Ovary (tissue), 3 donors: ENCODE measurements around the gene TKTL1.
"Not testable (repeated sequence)": the region's sequence is repeated elsewhere in the genome, so short reads cannot be mapped to it uniquely, and the experiment has no call there.

ENCODE experiments used
- EP300 ChIP-seq: sonication (generic); formaldehyde crosslinking; IDR thresholded peaks from one replicate; pipeline ENCODE4 v1.6.1; 2017; ENCODE audit warnings: antibody characterized with exemption
- TF ChIP-seq, protein P1 (sequence below), 3 donors: fragments of 450-650 bp in 2 of 3; fragments of 200-600 bp in 1 of 3; IDR thresholded peaks; one replicate each; pipeline versions ENCODE4 v1.5.1 to v1.8.0; 2016 to 2022; ENCODE audit warnings: antibody characterized with exemption in 3 of 3, mild to moderate bottlenecking in 1 of 3
- donor health status: DM: no; HTN: no; CAD: no.

GRCh38 chrX:154257282-154257681 is 38.3 kb upstream of the TKTL1 start, which contains the start of gene OPN1MW3:
- TF ChIP-seq, protein P1, sequence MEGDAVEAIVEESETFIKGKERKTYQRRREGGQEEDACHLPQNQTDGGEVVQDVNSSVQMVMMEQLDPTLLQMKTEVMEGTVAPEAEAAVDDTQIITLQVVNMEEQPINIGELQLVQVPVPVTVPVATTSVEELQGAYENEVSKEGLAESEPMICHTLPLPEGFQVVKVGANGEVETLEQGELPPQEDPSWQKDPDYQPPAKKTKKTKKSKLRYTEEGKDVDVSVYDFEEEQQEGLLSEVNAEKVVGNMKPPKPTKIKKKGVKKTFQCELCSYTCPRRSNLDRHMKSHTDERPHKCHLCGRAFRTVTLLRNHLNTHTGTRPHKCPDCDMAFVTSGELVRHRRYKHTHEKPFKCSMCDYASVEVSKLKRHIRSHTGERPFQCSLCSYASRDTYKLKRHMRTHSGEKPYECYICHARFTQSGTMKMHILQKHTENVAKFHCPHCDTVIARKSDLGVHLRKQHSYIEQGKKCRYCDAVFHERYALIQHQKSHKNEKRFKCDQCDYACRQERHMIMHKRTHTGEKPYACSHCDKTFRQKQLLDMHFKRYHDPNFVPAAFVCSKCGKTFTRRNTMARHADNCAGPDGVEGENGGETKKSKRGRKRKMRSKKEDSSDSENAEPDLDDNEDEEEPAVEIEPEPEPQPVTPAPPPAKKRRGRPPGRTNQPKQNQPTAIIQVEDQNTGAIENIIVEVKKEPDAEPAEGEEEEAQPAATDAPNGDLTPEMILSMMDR (IDR thresholded peaks at IDR 0.05), result not testable (repeated sequence)
- not testable (repeated sequence) for TF ChIP-seq EP300
